ENCODE results near the gene PDE7B. TPM values are rescaled to one million over a fixed set of nuclear protein-coding genes. Genes with fewer than 3 reads are reported as not detected.

The PDE7B gene
- total RNA-seq, 2 experiments from 2014 or later = not detected

GRCh38 chr6:136169394-136170148 is 318.1 kb downstream of the PDE7B start:
- no peaks in the 10 kb centered on the region for H3K79me2 ChIP-seq (ENCODE audit: insufficient read depth, low read depth, low read length)
- no TSS peak for BruUV-seq (replicated peaks)
- CTCF ChIA-PET (ENCODE audit: unreplicated experiment) = no interaction called here
- H2AFZ ChIP-seq (ENCODE audit: low read length) = no peak overlapping the region
- TF ChIP-seq EZH2phosphoT487 (IDR thresholded peaks at IDR 0.05; ENCODE audit: borderline replicate concordance, low read depth, low read length) (no peak), CTCF (conservative IDR thresholded peaks at IDR 0.05; ENCODE audit: low read length) (no peak)
- DNase-seq (ENCODE audit: low spot score) = no peak
- no peak overlapping the region for H3K4me3 ChIP-seq (ENCODE audit: low read depth, low read length, poor library complexity, severe bottlenecking)
- H3K4me2 ChIP-seq (ENCODE audit: low read length) = no peak overlapping the region
- no peaks in the 10 kb centered on the region for H3K9me3 ChIP-seq (ENCODE audit: low read length)
- H4K20me1 ChIP-seq (ENCODE audit: insufficient read depth, low read length) = no peaks in the 10 kb centered on the region
- POLR2A ChIA-PET = interaction anchor here (0.6 kb wide), 1 partner anchor 21 kb away, joined by 3 read pairs; no protein-coding TSS in a partner anchor
- intact Hi-C loops (cut with micrococcal nuclease; ENCODE audit: unreplicated experiment) = no loop called here
- no peaks in the 10 kb centered on the region for H3K4me1 ChIP-seq (ENCODE audit: insufficient read depth, low read length, poor library complexity, severe bottlenecking)
- H3K27ac ChIP-seq (ENCODE audit: low read depth, low read length, poor library complexity, severe bottlenecking) = no peak overlapping the region
- H3K9me2 ChIP-seq (ENCODE audit: insufficient read depth, low read length) = no peaks in the 10 kb centered on the region
- no peaks in the 10 kb centered on the region for H3K36me3 ChIP-seq (ENCODE audit: insufficient read depth, low read length)

DNA sequence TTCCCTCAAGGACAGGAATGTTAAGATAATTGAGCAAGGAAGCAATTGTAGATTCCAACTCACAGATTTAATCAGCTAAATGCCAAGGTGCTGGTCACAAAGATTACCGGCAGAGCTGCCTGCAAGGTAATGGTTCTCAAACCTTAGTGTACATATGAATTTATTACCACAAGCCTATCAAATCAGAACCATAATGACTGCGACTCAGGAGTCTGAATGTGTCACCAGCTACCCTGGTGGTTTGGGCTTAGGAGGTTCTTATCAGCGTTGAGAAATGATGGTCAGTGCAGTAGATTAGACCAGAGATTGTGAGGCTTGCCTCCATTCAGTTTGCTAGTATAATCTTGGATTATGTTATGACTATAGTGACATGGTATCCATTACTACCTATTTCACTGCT is 319.7 kb downstream of the PDE7B start:
- no peaks in the 10 kb centered on the region for H3K36me3 ChIP-seq (ENCODE audit: insufficient read depth, low read length)
- intact Hi-C loops (cut with micrococcal nuclease; ENCODE audit: unreplicated experiment) = no loop called here
- H2AFZ ChIP-seq (ENCODE audit: low read length) = no peak overlapping the region
- H3K9me2 ChIP-seq (ENCODE audit: insufficient read depth, low read length) = no peaks in the 10 kb centered on the region
- BruUV-seq (replicated peaks) = no TSS peak
- H3K9me3 ChIP-seq (ENCODE audit: low read length) = no peaks in the 10 kb centered on the region
- POLR2A ChIA-PET = interaction anchor here (0.6 kb wide), 1 partner anchor 180 kb away, joined by 4 read pairs; no protein-coding TSS in a partner anchor
- CTCF ChIA-PET (ENCODE audit: unreplicated experiment) = no interaction called here
- no peaks in the 10 kb centered on the region for H3K79me2 ChIP-seq (ENCODE audit: insufficient read depth, low read depth, low read length)
- no peak for DNase-seq (ENCODE audit: low spot score)
- no peaks in the 10 kb centered on the region for H3K4me1 ChIP-seq (ENCODE audit: insufficient read depth, low read length, poor library complexity, severe bottlenecking)
- TF ChIP-seq CTCF (conservative IDR thresholded peaks at IDR 0.05; ENCODE audit: low read length) (no peak), EZH2phosphoT487 (IDR thresholded peaks at IDR 0.05; ENCODE audit: borderline replicate concordance, low read depth, low read length) (no peak)
- no peaks in the 10 kb centered on the region for H4K20me1 ChIP-seq (ENCODE audit: insufficient read depth, low read length)
- no peak overlapping the region for H3K4me2 ChIP-seq (ENCODE audit: low read length)
- no peak overlapping the region for H3K4me3 ChIP-seq (ENCODE audit: low read depth, low read length, poor library complexity, severe bottlenecking)
- no peak overlapping the region for H3K27ac ChIP-seq (ENCODE audit: low read depth, low read length, poor library complexity, severe bottlenecking)

All from OCI-LY7 (cell line).